Measurements from ENCODE around the gene ARMC3. TPM values are rescaled to one million over a fixed set of nuclear protein-coding genes. Genes with fewer than 3 reads are reported as not detected.

Gene ARMC3
- total RNA-seq, 1 donor from 2014 or later, result not detected

GRCh38 chr10:23021430-23021829 is 93.6 kb downstream of the ARMC3 start:
- Histone ChIP-seq H3K36me3 (no peaks in the 10 kb centered on the region), H3K4me3 (no peak overlapping the region), H3K9me3 (replicated peaks) (peaks cover 25% of the 10 kb centered on the region), H3K27me3 (ENCODE audit: low read depth) (peaks cover 18% of the 10 kb centered on the region), H3K27ac (replicated peaks) (no peak overlapping the region), H3K4me1 (no peaks in the 10 kb centered on the region)
- no peak for TF ChIP-seq CTCF (IDR thresholded peaks at IDR 0.05; ENCODE audit: borderline replicate concordance)
- intact Hi-C loops (cut with micrococcal nuclease), result no loop called here
- DNase-seq, result no peak

- no peak overlapping the region for H3K27ac ChIP-seq (replicated peaks)
- no peak overlapping the region for H3K4me3 ChIP-seq
- H3K4me1 ChIP-seq, result no peaks in the 10 kb centered on the region
- H3K27me3 ChIP-seq (ENCODE audit: low read depth), result peaks cover 16% of the 10 kb centered on the region
- H3K36me3 ChIP-seq, result no peaks in the 10 kb centered on the region
- intact Hi-C loops (cut with micrococcal nuclease), result no loop called here
- peaks cover 36% of the 10 kb centered on the region for H3K9me3 ChIP-seq (replicated peaks)
- no peak for TF ChIP-seq CTCF (IDR thresholded peaks at IDR 0.05; ENCODE audit: borderline replicate concordance)
- DNase-seq, result no peak
Observed at GRCh38 chr10:23024002-23024401, 96.1 kb downstream of the ARMC3 start.

GRCh38 chr10:23031318-23031717 is 103.5 kb downstream of the ARMC3 start:
- Histone ChIP-seq H3K27ac (replicated peaks) (peak overlapping the region; percentile 27), H3K36me3 (no peaks in the 10 kb centered on the region), H3K4me3 (no peak overlapping the region), H3K9me3 (replicated peaks) (peaks cover 18% of the 10 kb centered on the region), H3K27me3 (ENCODE audit: low read depth) (peaks cover 3% of the 10 kb centered on the region), H3K4me1 (peaks cover 7% of the 10 kb centered on the region)
- TF ChIP-seq CTCF (IDR thresholded peaks at IDR 0.05; ENCODE audit: borderline replicate concordance), result no peak
- intact Hi-C loops (cut with micrococcal nuclease), result no loop called here
- DNase-seq, result peak; percentile 21

GRCh38 chr10:23034790-23035189 is 106.9 kb downstream of the ARMC3 start:
- peaks cover 7% of the 10 kb centered on the region for H3K4me1 ChIP-seq
- intact Hi-C loops (cut with micrococcal nuclease), result no loop called here
- no peak overlapping the region for H3K27ac ChIP-seq (replicated peaks)
- H3K9me3 ChIP-seq (replicated peaks), result peaks cover 8% of the 10 kb centered on the region
- H3K27me3 ChIP-seq (ENCODE audit: low read depth), result peaks cover 1% of the 10 kb centered on the region
- TF ChIP-seq CTCF (IDR thresholded peaks at IDR 0.05; ENCODE audit: borderline replicate concordance), result no peak
- H3K36me3 ChIP-seq, result no peaks in the 10 kb centered on the region
- no peak for DNase-seq
- H3K4me3 ChIP-seq, result no peak overlapping the region

- intact Hi-C loops (cut with micrococcal nuclease), result no loop called here
- TF ChIP-seq CTCF (IDR thresholded peaks at IDR 0.05; ENCODE audit: borderline replicate concordance), result peak; percentile 35
- DNase-seq, result no peak
- Histone ChIP-seq H3K4me3 (no peak overlapping the region), H3K36me3 (no peaks in the 10 kb centered on the region), H3K9me3 (replicated peaks) (peaks cover 15% of the 10 kb centered on the region), H3K27ac (replicated peaks) (no peak overlapping the region), H3K4me1 (peaks cover 7% of the 10 kb centered on the region), H3K27me3 (ENCODE audit: low read depth) (peaks cover 4% of the 10 kb centered on the region)
Observed at GRCh38 chr10:23035569-23035968, 107.7 kb downstream of the ARMC3 start.

GRCh38 chr10:23037152-23037551 is 109.3 kb downstream of the ARMC3 start:
- no peak for DNase-seq
- no peak for TF ChIP-seq CTCF (IDR thresholded peaks at IDR 0.05; ENCODE audit: borderline replicate concordance)

More at GRCh38 chr10:23037152-23037551, 109.3 kb downstream of the ARMC3 start:
- intact Hi-C loops (cut with micrococcal nuclease), result no loop called here
- Histone ChIP-seq H3K36me3 (no peaks in the 10 kb centered on the region), H3K9me3 (replicated peaks) (peaks cover 15% of the 10 kb centered on the region), H3K27me3 (ENCODE audit: low read depth) (peaks cover 4% of the 10 kb centered on the region), H3K4me3 (no peak overlapping the region), H3K27ac (replicated peaks) (no peak overlapping the region), H3K4me1 (no peaks in the 10 kb centered on the region)

Data from left ventricle myocardium inferior (tissue), 1 donor.